NCI-H526 (cell line): Measurements from ENCODE around the gene THYN1.
"Not testable (repeated sequence)": the region's sequence is repeated elsewhere in the genome, so short reads cannot be mapped to it uniquely, and the experiment has no call there.

Experiments used
- DNase-seq, 2 experiments: peaks; one replicate each; lab custom pipeline; 2025; lab: John Stamatoyannopoulos, UW

Gene THYN1

DNA sequence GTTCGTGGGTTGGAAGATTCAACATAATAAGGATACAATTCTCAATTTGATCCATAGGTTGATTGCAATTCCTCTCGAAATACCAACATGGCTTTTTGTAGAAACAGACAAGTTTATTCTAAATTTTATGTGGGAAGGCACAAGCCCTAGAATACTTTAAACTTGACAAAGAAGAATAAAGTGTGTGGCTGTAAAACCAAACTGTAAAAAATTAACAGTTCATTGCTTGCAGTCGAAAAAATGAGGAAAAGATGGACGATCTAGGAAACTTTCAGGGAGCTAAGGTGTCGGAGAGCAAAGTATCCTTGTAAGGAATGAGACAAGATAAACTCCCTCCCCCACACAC lies 22.0 kb upstream of the THYN1 start:
- DNase-seq: no peak

- DNase-seq: peak; percentile 60 to 69
Measured at GRCh38 chr11:134273317-134273712, 20.2 kb upstream of the THYN1 start.

DNA sequence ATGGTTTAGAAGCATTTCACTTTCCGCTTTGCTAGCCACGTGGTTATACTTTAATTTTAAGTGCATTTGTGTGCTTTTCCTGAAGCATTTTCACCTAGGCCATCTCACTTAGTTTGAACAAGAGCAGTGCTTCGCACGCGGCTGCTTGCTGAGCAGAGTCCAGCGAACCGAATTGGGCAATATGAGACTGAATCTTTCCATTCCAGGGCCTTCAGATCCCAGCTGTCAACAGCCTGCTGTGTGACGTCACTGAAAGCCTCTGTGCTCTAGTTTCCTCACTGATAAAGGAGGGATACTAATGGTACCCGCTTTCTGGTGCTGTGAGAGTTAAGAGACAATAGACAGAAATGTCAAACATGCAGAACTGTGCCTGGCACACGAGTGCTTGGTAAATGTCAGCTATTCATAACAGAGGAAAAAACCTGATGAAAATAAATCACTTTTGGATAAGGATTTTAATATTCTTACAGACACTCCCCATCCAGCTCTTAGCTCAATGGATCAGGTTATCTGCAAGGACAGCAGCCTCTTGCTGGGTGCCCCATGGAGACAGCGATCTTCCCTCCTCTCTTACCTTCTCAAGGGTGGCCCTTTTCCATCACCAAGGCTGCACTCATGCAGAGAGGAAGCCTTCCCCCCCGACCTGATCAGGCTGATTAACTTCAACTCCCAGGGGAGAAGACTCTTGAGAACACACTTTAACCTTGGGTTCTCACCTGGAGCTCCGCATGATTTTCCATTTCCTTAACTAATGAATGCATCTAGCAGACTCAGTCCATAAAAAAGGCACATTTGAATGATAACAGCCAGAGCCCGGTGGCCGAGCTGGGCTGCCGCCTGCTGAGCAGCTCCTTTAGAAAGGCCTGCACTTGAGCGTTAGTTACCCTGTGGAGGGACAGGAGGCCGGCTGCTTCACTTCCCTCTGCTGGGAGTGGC lies 19.5 kb upstream of the THYN1 start:
- DNase-seq: peak; percentile 76 to 94

DNA sequence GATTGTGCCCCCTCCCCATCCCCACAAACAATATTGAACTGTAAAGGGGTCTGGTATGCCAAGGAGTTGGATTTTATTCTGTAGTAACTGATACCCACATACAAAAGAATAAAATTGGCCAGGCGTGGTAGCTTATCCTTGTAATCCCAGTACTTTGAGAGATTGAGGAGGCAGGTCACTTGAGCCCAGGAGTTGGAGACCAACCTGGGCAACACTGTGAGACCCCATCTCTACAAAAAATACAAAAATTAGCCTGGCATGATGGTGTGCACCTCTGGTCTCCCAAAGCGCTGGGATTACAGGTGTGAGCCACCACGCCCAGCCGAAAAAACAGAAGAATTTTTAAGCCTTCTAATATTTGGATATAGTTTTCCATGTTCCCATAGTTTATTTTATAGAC lies 18.8 kb upstream of the THYN1 start:
- DNase-seq: no peak

DNA sequence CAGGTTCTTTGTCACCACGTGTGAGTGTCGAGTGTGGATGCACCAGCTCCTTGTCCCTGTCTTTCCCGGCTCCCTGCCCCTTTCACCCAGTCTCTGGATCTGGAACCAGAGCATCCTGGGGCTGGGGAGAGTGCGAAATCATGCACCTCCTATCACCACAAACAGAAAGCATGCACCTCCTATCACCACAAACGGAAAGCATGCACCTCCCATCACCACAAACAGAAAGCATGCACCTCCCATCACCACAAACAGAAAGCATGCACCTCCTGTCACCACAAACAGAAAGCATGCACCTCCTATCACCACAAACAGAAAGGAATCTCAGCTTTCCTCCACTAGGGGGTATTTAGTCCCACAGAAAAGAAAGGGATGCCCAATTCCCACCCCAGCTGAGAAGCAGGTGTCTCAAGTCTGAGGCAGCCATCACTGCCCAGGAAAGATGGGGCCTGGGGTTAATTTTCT lies 17.1 kb upstream of the THYN1 start:
- peak; percentile 55 to 75 for DNase-seq

DNA sequence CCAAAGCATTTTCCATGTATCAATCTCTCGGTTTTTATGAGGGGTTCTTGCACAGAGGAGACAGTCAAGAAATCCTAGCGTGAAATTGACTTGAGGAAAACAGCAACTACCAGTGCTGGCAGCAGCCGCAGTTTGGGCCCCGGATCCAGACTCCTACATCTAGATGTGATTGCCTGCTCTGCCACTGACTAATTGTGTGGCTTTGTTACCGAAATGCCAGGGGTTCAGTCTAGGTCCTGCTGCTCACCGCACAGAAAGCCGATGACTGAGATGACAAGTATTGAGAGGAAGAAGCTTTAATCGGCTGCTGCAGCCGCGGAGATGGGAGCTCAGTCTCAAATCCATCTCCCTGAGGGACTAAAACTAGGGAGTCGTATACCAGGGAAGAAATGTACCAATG lies 14.8 kb upstream of the THYN1 start:
- no peak for DNase-seq

DNA sequence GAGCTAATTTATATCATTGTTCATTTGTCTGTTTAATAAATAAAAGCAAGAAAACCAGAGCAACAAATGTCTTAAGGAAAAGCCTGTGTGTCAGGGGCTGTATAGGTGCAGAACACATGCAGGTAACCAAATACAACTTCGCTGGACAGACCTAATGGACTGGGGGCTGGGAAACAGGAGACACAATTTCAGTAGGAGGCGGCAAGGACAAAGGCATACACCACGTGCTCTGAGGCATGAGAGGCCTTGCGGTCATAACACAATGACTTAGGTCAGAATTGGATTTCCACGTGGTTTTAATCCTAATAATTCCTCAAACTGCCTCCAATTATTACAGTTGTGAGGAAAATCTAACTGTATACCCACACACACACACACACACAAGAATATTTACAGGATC lies 14.3 kb upstream of the THYN1 start:
- no peak for DNase-seq

DNA sequence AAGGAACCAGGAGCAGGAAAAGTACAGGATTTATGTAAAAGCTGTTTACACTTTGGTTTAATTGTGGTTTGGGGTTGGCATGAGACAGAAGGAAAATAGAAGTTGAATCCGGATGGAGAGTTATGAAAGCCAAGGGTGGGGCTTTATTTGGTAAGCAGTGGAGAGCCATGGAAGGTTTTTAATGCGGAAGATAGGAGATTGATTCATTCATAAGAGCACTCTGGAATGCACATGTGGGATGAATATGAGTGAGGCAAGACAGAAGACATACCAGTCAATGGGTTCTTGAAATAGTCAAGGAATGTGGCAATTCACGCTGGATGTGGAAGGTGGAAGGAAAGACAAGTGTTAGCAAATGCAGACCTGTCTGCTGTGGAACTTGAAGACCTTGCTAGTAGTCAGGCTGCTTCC lies 13.7 kb upstream of the THYN1 start:
- DNase-seq: no peak

DNA sequence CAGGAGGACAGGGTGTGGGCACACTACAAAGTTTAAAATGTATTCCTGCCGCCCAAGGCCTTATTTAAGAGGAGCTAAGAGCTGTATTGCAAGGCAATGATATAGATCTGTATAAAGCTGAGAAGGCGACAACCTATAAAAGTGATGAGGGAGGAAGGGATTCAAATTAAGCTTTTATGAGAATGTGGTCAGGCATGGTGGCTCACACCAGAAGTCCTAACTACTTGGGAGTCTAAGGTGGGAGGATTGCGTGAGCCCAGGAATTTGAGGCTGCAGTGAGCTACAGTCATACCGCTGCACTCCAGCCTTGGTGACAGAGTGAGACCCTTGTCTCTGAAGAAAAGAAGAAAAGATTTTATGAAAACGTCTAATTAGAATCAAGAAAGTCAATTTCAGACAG lies 13.3 kb upstream of the THYN1 start:
- DNase-seq: peak in 1 of 2 experiments; percentile 25

GRCh38 chr11:134264966-134265764 lies 12.0 kb upstream of the THYN1 start:
- no peak for DNase-seq

- peak in 1 of 2 experiments; percentile 88 for DNase-seq
Measured at GRCh38 chr11:134261626-134262488, 8.7 kb upstream of the THYN1 start.

- DNase-seq: no peak
Measured at GRCh38 chr11:134260983-134261382, 7.8 kb upstream of the THYN1 start.

- DNase-seq: no peak
Measured at GRCh38 chr11:134260503-134260902, 7.4 kb upstream of the THYN1 start.

DNA sequence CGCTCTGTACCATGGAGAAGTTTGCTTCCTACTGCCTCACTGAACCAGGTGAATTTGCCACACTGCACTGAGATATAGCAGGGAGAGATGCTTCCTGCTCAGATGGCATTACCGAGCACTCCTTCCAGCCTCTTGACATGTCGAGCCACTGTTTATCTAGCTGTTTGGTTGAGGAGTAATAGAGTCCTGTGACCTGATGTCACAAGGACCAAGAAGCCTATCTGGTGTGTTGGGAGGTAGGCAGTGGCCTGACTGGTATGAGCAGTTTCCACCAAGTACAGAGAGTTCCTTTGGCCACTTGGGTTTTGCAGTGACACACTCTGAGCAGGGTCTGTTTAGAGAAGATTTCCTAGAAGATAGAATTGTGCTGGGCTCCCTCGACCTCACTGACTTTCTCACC lies 5.4 kb upstream of the THYN1 start:
- no peak for DNase-seq

DNA sequence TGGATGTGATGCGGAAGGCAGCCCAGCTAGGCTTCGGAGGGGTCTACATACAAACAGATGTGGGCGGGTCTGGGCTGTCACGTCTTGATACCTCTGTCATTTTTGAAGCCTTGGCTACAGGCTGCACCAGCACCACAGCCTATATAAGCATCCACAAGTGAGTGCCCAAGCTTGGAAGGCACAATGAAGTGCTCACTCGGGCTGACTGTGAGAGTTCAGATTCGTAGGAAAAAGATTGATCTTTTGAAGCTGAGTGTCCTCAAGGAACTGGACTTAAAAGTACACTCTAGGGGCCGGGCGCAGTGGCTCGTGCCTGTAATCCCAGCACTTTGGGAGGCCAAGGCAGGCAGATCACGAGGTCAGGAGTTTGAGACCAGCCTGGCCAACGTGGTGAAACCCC lies 3.9 kb upstream of the THYN1 start:
- DNase-seq: no peak

DNA sequence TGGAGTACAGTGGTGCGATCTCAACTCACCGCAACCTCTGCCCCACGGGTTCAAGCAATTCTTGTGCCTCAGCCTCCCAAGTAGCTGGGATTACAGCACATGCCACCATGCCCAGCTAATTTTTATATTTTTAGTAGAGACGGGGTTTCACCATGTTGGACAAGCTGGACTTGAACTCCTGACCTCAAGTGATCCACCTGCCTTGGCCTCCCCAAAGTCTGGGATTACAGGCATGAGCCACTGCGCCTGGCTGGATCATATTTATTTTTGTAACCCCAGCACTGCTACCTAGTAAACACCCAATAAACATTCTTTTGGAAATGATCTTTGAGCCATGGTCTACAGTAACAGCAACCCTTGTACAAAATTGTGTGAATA lies 2.0 kb upstream of the THYN1 start:
- DNase-seq: not testable (repeated sequence)

GRCh38 chr11:134254433-134255183 lies 1.5 kb upstream of the THYN1 start:
- no peak for DNase-seq

DNA sequence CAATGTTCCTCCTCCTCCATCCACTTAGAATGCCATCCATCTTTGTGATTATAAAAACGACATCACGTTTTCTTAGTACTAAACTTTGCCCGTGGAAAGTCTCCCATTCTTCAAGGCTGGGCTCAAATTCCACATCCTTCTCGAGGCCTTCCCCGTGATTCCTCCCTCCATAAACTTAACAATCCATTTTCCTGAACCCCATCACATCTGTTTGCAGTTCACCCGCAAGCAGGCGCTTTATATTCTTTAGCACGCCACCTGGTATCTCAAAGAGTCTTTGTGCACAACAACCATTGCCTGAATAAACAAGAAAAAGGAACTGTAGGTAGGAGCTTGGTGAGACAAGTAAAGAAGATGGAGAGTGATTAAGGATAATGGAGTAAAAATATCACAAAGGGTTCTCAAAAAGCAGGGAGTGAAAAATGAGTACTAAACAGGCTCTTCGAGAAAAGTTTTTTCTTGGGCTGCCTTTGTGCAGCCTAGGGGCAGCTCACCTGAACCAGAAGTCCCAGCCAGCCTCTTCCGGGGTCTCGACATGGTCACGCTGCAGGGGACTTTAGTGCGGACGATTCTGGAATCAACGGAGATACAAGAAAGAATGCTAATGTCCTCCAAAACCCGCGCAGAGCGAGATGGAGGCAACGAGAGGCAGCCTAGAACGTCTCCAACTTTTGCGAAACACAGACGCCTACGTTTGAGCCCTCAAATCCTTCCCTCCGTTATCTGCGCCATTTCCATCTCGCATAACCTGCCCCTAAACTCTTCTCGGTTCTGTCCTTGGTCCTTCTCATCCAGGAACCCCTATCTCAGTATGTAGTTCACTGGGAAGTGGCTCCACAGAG lies 585 bp downstream of the THYN1 start:
- DNase-seq: peak; percentile 29 to 89

GRCh38 chr11:134250675-134251074 lies 2.5 kb downstream of the THYN1 start:
- DNase-seq: no peak

DNA sequence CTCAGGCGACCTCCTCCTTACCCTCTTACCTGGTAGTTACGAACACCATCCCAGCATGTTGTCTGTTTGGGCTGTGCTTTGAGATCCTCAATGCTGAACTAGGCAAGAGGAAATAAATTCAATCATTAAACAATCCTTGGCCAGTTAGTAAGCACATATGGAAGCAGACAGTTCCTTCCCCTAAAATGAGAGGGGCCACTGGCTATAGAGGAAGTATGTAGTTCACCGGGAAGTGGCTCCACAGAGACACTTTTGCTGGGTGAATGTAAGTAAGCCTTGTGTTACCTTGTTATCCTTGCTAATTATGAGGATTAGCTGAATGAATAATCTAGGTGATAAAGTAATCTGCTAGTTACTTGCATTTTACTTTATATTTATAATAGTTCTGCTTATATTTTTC lies 2.9 kb downstream of the THYN1 start:
- no peak for DNase-seq
